Inferior parietal cortex (tissue), 1 donor: ENCODE results near the gene NLGN4X.

Source experiments
- DNase-seq: peaks from one replicate; pipeline ENCODE4 v3.0.0-alpha.2; 2016; ENCODE audit errors: extremely low spot score

Gene NLGN4X

GRCh38 chrX:6228720-6229119 lies at the start of gene NLGN4X:
Gene NLGN4X, minus strand, starts transcription at chrX:6228867. Its CDS starts 77,401 bp downstream, at chrX:6151466.
- peak; percentile 45 for DNase-seq

GRCh38 chrX:6266041-6266440 lies 37.4 kb upstream of the NLGN4X start:
- no peak for DNase-seq

GRCh38 chrX:6262959-6263358 lies 34.3 kb upstream of the NLGN4X start:
- no peak for DNase-seq

GRCh38 chrX:6257025-6257424 lies 28.4 kb upstream of the NLGN4X start:
- DNase-seq: no peak

GRCh38 chrX:6244666-6245065 lies 16.0 kb upstream of the NLGN4X start:
- DNase-seq: no peak

- no peak for DNase-seq
Measured at GRCh38 chrX:6238576-6238975, 9.9 kb upstream of the NLGN4X start.

- no peak for DNase-seq
Measured at GRCh38 chrX:6227935-6228334, 732 bp downstream of the NLGN4X start.

GRCh38 chrX:6227453-6227835 lies 1.2 kb downstream of the NLGN4X start:
- DNase-seq: no peak

GRCh38 chrX:6226596-6227452 lies 1.8 kb downstream of the NLGN4X start:
- DNase-seq: no peak

GRCh38 chrX:6225911-6226595 lies 2.6 kb downstream of the NLGN4X start:
- no peak for DNase-seq

GRCh38 chrX:6225288-6225910 lies 3.3 kb downstream of the NLGN4X start:
- DNase-seq: no peak

- DNase-seq: no peak
Measured at GRCh38 chrX:6223516-6223915, 5.2 kb downstream of the NLGN4X start.

GRCh38 chrX:6210230-6210629 lies 18.4 kb downstream of the NLGN4X start:
- no peak for DNase-seq

GRCh38 chrX:6203462-6204215 lies 25.0 kb downstream of the NLGN4X start:
- no peak for DNase-seq

- DNase-seq: no peak
Measured at GRCh38 chrX:6199486-6199885, 29.2 kb downstream of the NLGN4X start.

- no peak for DNase-seq
Measured at GRCh38 chrX:6187256-6187655, 41.4 kb downstream of the NLGN4X start.

- no peak for DNase-seq
Measured at GRCh38 chrX:6184900-6185515, 43.7 kb downstream of the NLGN4X start.

GRCh38 chrX:6175914-6176313 lies 52.8 kb downstream of the NLGN4X start:
- DNase-seq: no peak

GRCh38 chrX:6170424-6170823 lies 58.2 kb downstream of the NLGN4X start:
- DNase-seq: no peak

- DNase-seq: no peak
Measured at GRCh38 chrX:6169407-6169806, 59.3 kb downstream of the NLGN4X start.

GRCh38 chrX:6163721-6164120 lies 64.9 kb downstream of the NLGN4X start:
- DNase-seq: no peak

GRCh38 chrX:6159468-6159867 lies 69.2 kb downstream of the NLGN4X start:
- DNase-seq: no peak
